Stomach (tissue), 9 donors: Measurements from ENCODE around the gene ZBTB44. TPM values are rescaled to one million over a fixed set of nuclear protein-coding genes. Genes with fewer than 3 reads are reported as not detected.
"Not testable (repeated sequence)": the region's sequence is repeated elsewhere in the genome, so short reads cannot be mapped to it uniquely, and the experiment has no call there.

Source experiments
- DNase-seq, 2 donors: peaks; one replicate each; pipeline versions ENCODE4 v3.0.0 to v3.0.0-alpha.2; 2013 to 2019
- H3K27ac ChIP-seq, 5 donors: fragments of 200-600 bp in 4 of 5; sonication (generic) in 4 of 5; one replicate each; pipeline ENCODE4 v1.5.1; 2013 to 2019; ENCODE audit warnings: mild to moderate bottlenecking in 1 of 5, moderate library complexity in 1 of 5
- H3K27me3 ChIP-seq, 3 donors: fragments of 200-600 bp; sonication (generic); one replicate each; pipeline ENCODE4 v1.5.1; 2017 to 2019; ENCODE audit warnings: mixed run types in 1 of 3
- H3K36me3 ChIP-seq, 4 donors: fragments of 200-600 bp; sonication (generic); 1 replicate in 3 of 4; 2 replicates in 1 of 4; pipeline ENCODE4 v1.5.1; 2016 to 2019
- H3K4me1 ChIP-seq, 4 donors: fragments of 200-600 bp; sonication (generic); one replicate each; pipeline ENCODE4 v1.5.1; 2016 to 2019
- H3K4me3 ChIP-seq, 4 donors: fragments of 200-600 bp; sonication (generic) in 3 of 4; one replicate each; pipeline ENCODE4 v1.5.1; 2016 to 2019; ENCODE audit warnings: mild to moderate bottlenecking in 1 of 4
- H3K9me3 ChIP-seq, 4 donors: fragments of 200-600 bp; sonication (generic); one replicate each; pipeline ENCODE4 v1.5.1; 2016 to 2019
- EP300 ChIP-seq: sonication (generic); formaldehyde crosslinking; IDR thresholded peaks from one replicate; pipeline ENCODE4 v1.6.1; 2017; ENCODE audit warnings: antibody characterized with exemption
- POLR2A ChIP-seq, 4 donors: fragments of 450-650 bp; IDR thresholded peaks; one replicate each; pipeline ENCODE4 v1.6.1; 2016; ENCODE audit warnings: antibody characterized with exemption in 4 of 4, control low read depth in 2 of 4, mild to moderate bottlenecking in 1 of 4, moderate library complexity in 1 of 4
- POLR2AphosphoS5 ChIP-seq, 3 donors: sonication (generic); formaldehyde crosslinking; IDR thresholded peaks; one replicate each; pipeline ENCODE4 v1.6.1; 2016; ENCODE audit warnings: antibody characterized with exemption in 3 of 3
- WGBS, 5 donors: extraction: QIAGEN DNeasy Blood & Tissue Kit in 3 of 5; methylation state at CpG; one replicate each; pipeline versions ENCODE4 v1.1.5 to v1.1.7; 2013 to 2018; 5-methylcytosine and 5-hydroxymethylcytosine counted together
- intact Hi-C: fragments of 100-400 bp; cut with DNase I; formaldehyde crosslinking; loops from one replicate; pipeline ENCODE4 v1.15.1; 2023; ENCODE audit warnings: low total_unique reads
- polyA plus RNA-seq, 3 donors: library from polyadenylated mRNA; stranded (reverse); fragments of 200-250 nt; gene quantifications; one replicate each; pipeline ENCODE4 v1.2.3, GENCODE V29; 2013
- total RNA-seq, 5 donors: library from RNA; depleted of rRNA; stranded (reverse); fragments of >200 nt; gene quantifications; one replicate each; pipeline versions ENCODE4 v1.1.0 to v1.2.3, GENCODE V29; 2014 to 2016
- TF ChIP-seq, protein P1 (sequence below), 7 experiments: fragments of 450-650 bp in 4 of 7; fragments of 200-600 bp in 3 of 7; sonication (generic) in 3 of 7; IDR thresholded peaks; one replicate each; pipeline ENCODE4 v1.5.1; 2016 to 2019; ENCODE audit warnings: antibody characterized with exemption in 7 of 7, control low read depth in 2 of 7, mild to moderate bottlenecking in 1 of 7
- donor health status: healthy with polysubstance abuse.
- donor health status: Bipolar disorder and iron deficiency.
- donor health status: healthy.

The ZBTB44 gene
- total and polyA plus RNA-seq, 8 donors: 8.4 to 123 (median 35.9) TPM

- intact Hi-C loops: no loop called here
- no peak for DNase-seq
- Histone ChIP-seq H3K9me3 (no peaks in the 10 kb centered on the region), H3K27ac (no peak overlapping the region), H3K36me3 (peaks cover 18 to 95% (median 84%) of the 10 kb centered on the region in 4 donors), H3K4me3 (no peak overlapping the region), H3K27me3 (no peaks in the 10 kb centered on the region), H3K4me1 (no peaks in the 10 kb centered on the region)
- WGBS, 5 donors: 90 to 94% (median 93%) methylated on average over 12 to 27 of the region's 27 CpGs
- no peak for TF ChIP-seq POLR2AphosphoS5 (IDR thresholded peaks at IDR 0.05)
Measured at GRCh38 chr11:130197386-130198035, 117.2 kb downstream of the ZBTB44 start.

DNA sequence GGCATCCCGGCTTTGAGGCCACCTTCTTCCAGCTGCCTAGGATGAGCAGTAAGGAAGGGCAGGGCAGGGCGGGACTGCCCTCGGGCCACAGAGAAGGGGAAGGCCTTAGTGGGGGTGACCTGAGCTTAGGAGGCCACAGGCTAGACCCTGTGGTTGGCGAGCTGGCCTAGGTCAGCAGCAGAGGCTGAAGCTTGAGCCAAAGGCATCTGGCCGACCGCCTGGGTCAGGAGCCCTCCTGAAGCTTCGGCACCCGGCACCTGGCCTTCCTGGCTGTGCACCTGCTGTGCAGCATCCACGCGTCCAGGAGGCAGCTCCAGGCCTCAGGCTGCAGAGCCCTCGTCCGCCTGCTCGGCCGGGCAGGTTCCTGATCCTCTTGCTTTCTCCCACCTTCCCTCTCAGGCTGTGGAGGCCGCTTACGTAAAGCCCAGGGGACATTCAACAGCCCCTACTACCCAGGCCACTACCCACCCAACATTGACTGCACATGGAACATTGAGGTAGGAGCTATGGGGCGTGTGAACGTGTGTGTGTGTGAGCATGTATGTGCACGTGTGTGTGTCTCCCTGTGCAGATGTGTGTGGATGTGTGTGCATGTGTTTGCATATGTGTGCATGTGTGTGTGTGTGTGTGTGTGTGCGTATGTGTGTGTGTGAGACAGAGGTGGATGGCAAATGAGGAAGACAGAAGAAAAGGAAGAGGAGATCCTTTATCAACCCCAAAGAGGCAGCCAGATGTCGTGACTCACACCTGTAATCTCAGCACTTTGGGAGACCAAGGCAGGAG lies 120.3 kb downstream of the ZBTB44 start:
- H3K27me3 ChIP-seq: no peaks in the 10 kb centered on the region
- H3K4me3 ChIP-seq: no peak overlapping the region
- peaks cover 0 to 12% (median 7%) of the 10 kb centered on the region in 4 donors for H3K4me1 ChIP-seq
- no peaks in the 10 kb centered on the region for H3K9me3 ChIP-seq
- peaks cover 12 to 84% (median 66%) of the 10 kb centered on the region in 4 donors for H3K36me3 ChIP-seq
- DNase-seq: no peak
- WGBS, 5 donors: 88 to 95% (median 91%) methylated on average over 16 to 21 of the region's 21 CpGs
- TF ChIP-seq EP300 (no peak), POLR2AphosphoS5 (IDR thresholded peaks at IDR 0.05) (no peak), POLR2A (IDR thresholded peaks at IDR 0.05) (no peak)
- TF ChIP-seq, protein P1, sequence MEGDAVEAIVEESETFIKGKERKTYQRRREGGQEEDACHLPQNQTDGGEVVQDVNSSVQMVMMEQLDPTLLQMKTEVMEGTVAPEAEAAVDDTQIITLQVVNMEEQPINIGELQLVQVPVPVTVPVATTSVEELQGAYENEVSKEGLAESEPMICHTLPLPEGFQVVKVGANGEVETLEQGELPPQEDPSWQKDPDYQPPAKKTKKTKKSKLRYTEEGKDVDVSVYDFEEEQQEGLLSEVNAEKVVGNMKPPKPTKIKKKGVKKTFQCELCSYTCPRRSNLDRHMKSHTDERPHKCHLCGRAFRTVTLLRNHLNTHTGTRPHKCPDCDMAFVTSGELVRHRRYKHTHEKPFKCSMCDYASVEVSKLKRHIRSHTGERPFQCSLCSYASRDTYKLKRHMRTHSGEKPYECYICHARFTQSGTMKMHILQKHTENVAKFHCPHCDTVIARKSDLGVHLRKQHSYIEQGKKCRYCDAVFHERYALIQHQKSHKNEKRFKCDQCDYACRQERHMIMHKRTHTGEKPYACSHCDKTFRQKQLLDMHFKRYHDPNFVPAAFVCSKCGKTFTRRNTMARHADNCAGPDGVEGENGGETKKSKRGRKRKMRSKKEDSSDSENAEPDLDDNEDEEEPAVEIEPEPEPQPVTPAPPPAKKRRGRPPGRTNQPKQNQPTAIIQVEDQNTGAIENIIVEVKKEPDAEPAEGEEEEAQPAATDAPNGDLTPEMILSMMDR (IDR thresholded peaks at IDR 0.05): no peak
- no peak overlapping the region for H3K27ac ChIP-seq
- intact Hi-C loops: no loop called here

GRCh38 chr11:130193551-130193950 lies 121.2 kb downstream of the ZBTB44 start:
- WGBS, 5 donors: 84 to 93% (median 86%) methylated on average over 13 to 14 of the region's 14 CpGs
- H3K27me3 ChIP-seq, DNase-seq, intact Hi-C loops, H3K27ac ChIP-seq, H3K9me3 ChIP-seq, H3K4me3 ChIP-seq: not testable (repeated sequence)
- peaks cover 0 to 17% (median 8%) of the 10 kb centered on the region in 4 donors for H3K4me1 ChIP-seq
- peaks cover 7 to 78% (median 57%) of the 10 kb centered on the region in 4 donors for H3K36me3 ChIP-seq

GRCh38 chr11:130192845-130193267 lies 121.9 kb downstream of the ZBTB44 start:
- WGBS, 5 donors: 65 to 81% (median 72%) methylated on average over 4 of the region's 4 CpGs
- Histone ChIP-seq H3K27me3 (no peaks in the 10 kb centered on the region), H3K4me3 (no peak overlapping the region), H3K27ac (no peak overlapping the region), H3K36me3 (peaks cover 7 to 73% (median 50%) of the 10 kb centered on the region in 4 donors), H3K4me1 (peaks cover 0 to 17% (median 8%) of the 10 kb centered on the region in 4 donors), H3K9me3 (no peaks in the 10 kb centered on the region)
- intact Hi-C loops: no loop called here
- DNase-seq: no peak
- no peak for TF ChIP-seq EP300
- no peak for TF ChIP-seq POLR2A (IDR thresholded peaks at IDR 0.05)
- TF ChIP-seq POLR2AphosphoS5 (IDR thresholded peaks at IDR 0.05): no peak
- TF ChIP-seq, protein P1 (IDR thresholded peaks at IDR 0.05): no peak

DNA sequence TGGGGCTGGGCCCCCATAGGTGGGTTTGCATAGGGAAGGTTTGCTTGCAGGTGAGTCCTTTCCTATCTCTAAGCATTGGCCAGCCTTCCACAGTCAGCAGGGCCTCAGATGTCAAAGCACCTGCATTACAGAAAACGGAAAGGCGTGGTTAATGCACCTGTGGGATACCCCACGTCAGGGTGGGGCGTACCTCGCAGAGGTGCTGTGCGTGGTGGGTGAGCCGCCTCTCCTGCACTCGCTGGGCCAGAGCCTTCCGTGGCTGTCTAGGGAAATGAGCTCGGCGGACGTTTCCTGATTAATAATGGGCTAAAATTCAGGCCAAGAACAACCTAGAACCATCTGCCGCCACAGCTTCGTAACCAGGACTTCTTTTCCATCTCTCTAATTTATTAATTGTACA lies 122.8 kb downstream of the ZBTB44 start:
- intact Hi-C loops: no loop called here
- peaks cover 4 to 63% (median 40%) of the 10 kb centered on the region in 4 donors for H3K36me3 ChIP-seq
- no peak overlapping the region for H3K4me3 ChIP-seq
- H3K27ac ChIP-seq: no peak overlapping the region
- no peaks in the 10 kb centered on the region for H3K27me3 ChIP-seq
- DNase-seq: no peak
- peaks cover 0 to 17% (median 8%) of the 10 kb centered on the region in 4 donors for H3K4me1 ChIP-seq
- TF ChIP-seq POLR2A (IDR thresholded peaks at IDR 0.05): no peak
- no peak for TF ChIP-seq POLR2AphosphoS5 (IDR thresholded peaks at IDR 0.05)
- no peak for TF ChIP-seq EP300
- TF ChIP-seq, protein P1 (IDR thresholded peaks at IDR 0.05): no peak
- H3K9me3 ChIP-seq: no peaks in the 10 kb centered on the region
- WGBS, 5 donors: 90 to 95% (median 92%) methylated on average over 14 of the region's 14 CpGs
